Activated CD4-positive, alpha-beta T cell treated with anti-CD3 and anti-CD28 coated beads, Interleukin-2, Interleukin-6, amounts not matched to agents 100 ng/mL and 50 ng/mL, durations not matched to agents 16 hours and 8 hours (primary cell): ENCODE data around the gene GDF7.

Source experiments
- DNase-seq: peaks from one replicate; pipeline ENCODE4 v3.0.0-alpha.2; 2020

The GDF7 gene

GRCh38 chr2:20629581-20630171 lies 37.3 kb upstream of the GDF7 start:
- DNase-seq = no peak

- DNase-seq = no peak
Measured at GRCh38 chr2:20630967-20631366, 36.0 kb upstream of the GDF7 start.

- no peak for DNase-seq
Measured at GRCh38 chr2:20631617-20632307, 35.2 kb upstream of the GDF7 start.

- no peak for DNase-seq
Measured at GRCh38 chr2:20632446-20632990, 34.4 kb upstream of the GDF7 start.

- no peak for DNase-seq
Measured at GRCh38 chr2:20633001-20633400, 33.9 kb upstream of the GDF7 start.

GRCh38 chr2:20633794-20634506 lies 33.0 kb upstream of the GDF7 start:
- no peak for DNase-seq

GRCh38 chr2:20634507-20635112 lies 32.3 kb upstream of the GDF7 start:
- no peak for DNase-seq

GRCh38 chr2:20635113-20635510 lies 31.8 kb upstream of the GDF7 start:
- DNase-seq = no peak

GRCh38 chr2:20635675-20636584 lies 31.0 kb upstream of the GDF7 start:
- peak; percentile 64 for DNase-seq

- no peak for DNase-seq
Measured at GRCh38 chr2:20637147-20637546, 29.8 kb upstream of the GDF7 start.

- DNase-seq = no peak
Measured at GRCh38 chr2:20638014-20638413, 28.9 kb upstream of the GDF7 start.

GRCh38 chr2:20638646-20639430 lies 28.1 kb upstream of the GDF7 start:
- DNase-seq = no peak

GRCh38 chr2:20640411-20641122 lies 26.4 kb upstream of the GDF7 start:
- no peak for DNase-seq

GRCh38 chr2:20641123-20641985 lies 25.6 kb upstream of the GDF7 start:
- DNase-seq = no peak

- peak; percentile 85 for DNase-seq
Measured at GRCh38 chr2:20642055-20642971, 24.6 kb upstream of the GDF7 start.

GRCh38 chr2:20643060-20643459 lies 23.9 kb upstream of the GDF7 start:
- DNase-seq = no peak

- no peak for DNase-seq
Measured at GRCh38 chr2:20643826-20644225, 23.1 kb upstream of the GDF7 start.

GRCh38 chr2:20645301-20645701 lies 21.6 kb upstream of the GDF7 start:
- DNase-seq = no peak

GRCh38 chr2:20645761-20646160 lies 21.2 kb upstream of the GDF7 start:
- DNase-seq = no peak
